HG03039 (cell line): ENCODE measurements around the gene LYRM4.
"Not testable (repeated sequence)": the region's sequence is repeated elsewhere in the genome, so short reads cannot be mapped to it uniquely, and the experiment has no call there.

Experiments used
- ATAC-seq: cut with Tn5 transposase; IDR thresholded peaks from one replicate; pipeline ENCODE4 v1.9.1; 2021; ENCODE audit warnings: mild to moderate bottlenecking, moderate library complexity; ENCODE audit not compliant: unreplicated experiment

The LYRM4 gene

DNA sequence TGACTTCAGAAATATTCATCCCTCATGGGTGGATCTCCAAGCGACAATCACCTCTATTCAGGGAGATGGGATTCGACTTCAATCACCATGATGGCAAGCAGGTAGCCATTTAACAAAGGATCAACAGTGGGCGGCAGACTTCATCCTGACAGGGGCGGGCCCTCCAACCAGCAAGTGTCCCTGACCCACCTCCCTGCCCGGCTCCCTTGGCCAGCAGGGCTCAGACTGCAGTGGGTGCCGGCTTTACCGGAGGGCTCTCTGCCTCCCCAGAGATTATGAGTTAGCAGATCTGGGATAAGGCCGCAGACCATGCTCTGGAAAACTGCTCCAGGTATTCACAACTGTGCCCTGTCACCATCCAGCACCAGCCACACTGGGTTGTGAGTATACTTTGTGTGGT lies 136.2 kb downstream of the LYRM4 start:
- no peak for ATAC-seq

DNA sequence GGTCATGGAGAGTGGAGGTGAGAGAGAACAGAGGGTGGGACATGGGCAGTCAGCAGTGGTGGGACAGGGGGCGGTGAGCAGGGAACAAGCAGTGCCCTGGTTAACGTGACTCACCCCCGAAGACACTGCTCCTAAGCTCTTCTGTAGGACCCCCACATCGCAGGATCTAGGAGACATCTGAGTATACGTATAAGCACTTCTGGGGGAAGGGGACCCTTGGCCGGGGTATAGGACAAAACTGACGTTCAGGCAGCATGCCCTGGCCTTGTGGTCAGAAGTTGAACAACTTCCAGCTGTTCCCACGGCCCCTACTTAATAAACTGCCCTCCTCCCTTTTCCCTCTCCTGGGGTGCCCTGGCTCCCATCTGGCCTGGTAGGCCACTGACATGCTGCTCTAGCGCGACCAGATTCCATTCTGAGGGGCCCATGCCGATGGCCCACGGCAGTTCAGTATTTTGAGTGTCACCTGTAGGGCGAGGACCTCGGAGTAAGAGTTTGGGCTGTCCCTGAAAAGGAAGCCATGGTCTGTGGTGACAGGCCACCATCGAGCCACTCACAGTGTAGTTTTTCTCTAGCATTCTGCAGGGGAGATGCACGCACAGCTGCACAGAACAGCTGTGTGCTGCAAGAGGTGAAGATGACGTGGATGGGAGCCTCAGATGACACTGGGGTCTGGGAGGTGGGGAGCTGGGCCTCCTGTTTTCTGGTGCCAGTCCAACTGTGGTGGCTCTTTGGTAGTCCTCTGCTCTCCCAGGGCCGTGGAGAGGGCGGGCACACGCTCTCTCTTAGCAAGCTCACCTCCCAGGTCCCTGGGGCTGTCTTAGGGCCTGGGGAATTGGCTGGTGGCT lies 137.2 kb downstream of the LYRM4 start:
- no peak for ATAC-seq

GRCh38 chr6:5122504-5123112 lies 138.1 kb downstream of the LYRM4 start:
- ATAC-seq: no peak

DNA sequence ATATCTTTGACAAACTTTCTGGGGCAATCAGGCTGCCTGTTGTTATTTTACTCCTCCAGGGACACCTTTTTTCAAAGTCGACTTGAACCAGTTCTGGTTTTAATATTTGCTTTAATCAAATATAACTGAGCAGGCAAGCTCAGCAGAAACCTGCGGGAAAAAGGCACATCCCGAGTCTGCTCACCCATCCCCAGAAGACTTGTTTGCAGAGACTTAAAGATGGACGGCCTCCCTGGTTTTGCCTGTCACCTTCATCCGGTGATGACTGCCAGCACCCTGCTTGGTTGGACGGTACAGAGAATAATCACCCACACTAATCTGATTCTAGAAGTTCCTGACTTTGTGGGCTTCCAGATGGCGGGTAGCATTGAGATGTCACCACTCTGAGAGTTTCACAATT lies 138.8 kb downstream of the LYRM4 start:
- no peak for ATAC-seq

DNA sequence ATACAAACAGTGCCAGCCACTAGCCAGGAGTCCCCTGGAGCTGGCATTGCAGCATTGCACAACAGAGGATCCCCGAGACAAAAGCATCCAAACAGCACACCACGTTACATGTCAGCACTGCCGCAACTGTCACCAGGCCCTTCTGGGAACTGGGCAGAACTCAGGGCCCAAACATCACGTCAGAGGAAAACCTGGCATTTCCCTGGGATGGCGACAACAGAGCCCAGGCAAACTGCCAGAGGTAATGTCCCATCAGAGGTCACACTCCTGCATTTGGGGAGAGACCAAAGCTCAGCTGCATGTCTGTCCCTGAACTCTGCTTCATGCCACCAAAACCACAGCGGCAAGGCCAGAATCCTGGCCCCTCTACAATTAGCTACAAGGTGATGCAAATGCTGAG lies 139.3 kb downstream of the LYRM4 start:
- ATAC-seq: no peak

GRCh38 chr6:5120543-5120942 lies 140.2 kb downstream of the LYRM4 start:
- not testable (repeated sequence) for ATAC-seq

DNA sequence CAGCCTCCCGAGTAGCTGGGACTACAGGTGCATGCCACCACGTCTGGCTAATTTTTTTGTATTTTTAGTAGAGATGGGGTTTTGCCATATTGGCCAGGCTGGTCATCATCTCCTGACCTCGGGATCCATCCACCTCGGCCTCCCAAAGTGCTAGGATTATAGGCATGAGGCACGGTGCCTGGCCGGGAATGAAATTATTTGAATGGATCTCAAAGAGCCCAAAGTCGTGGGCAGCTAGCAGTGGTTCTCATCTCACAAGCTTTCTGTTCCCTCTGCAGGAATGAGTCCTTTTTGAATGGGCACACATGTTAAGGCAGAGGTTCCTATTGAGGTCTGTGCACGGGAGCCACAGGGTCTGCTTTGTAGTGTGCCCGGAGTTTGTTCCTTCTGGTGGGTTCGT lies 140.7 kb downstream of the LYRM4 start:
- ATAC-seq: no peak

DNA sequence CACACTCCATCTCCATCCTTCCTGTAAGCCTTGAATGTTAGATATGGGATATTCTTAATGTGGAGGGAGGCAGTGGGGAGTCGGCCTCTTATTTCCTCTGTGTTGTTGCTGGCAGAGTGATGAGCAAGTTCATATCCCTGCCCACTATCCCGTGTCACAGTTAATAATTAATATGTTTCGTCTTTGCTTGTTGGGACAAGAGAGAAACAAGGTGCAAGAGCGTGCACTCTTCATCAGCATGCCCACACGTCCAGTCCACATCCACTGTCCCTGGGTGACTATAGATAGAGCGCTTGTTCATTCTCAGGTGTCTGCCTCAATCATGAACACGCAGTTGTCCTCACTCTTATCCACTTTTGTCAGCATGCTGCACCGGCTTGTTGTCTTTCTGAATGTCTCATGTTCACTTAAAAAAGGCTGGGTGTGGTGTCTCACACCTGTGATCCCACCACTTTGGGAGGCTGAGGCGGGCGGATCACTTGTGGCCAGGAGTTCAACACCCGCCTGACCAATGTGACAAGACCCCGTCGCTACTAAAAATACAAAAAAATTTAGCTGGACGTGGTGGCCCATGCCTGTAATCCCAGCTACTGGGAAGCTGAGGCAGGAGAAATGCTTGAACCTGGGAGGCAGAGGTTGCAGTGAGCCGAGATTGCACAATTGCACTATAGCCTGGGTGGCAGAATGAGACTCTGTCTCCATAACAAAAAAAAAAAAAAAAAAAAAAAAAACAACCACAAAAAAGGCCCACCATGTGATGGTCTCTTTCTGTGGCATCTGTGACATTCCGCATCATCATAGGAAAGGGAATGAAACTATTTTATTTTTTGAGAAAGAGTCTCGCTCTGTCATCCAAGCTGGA lies 141.4 kb downstream of the LYRM4 start:
- ATAC-seq: no peak

- ATAC-seq: no peak
Observed at GRCh38 chr6:5116243-5116991, 144.3 kb downstream of the LYRM4 start.

DNA sequence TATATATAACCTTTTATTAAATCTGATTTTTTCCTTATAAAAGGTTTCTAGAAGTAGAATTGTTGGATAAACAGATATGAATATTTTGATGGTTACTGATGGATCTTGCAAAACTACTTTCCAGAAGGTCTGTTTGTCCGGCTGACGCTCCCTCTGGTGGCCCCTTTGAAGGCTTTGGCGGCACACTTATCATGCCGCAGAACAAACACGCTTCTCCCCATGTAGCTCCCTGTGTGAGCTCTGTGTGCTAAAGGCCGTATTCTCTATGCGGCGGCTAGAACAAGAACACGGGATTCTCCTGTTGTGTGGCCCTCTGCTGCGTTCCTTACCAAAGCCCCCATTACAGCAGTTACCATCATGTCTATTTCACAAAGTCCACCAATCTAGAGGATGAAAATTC lies 145.6 kb downstream of the LYRM4 start:
- ATAC-seq: no peak

- ATAC-seq: no peak
Observed at GRCh38 chr6:5113096-5113495, 147.7 kb downstream of the LYRM4 start.

DNA sequence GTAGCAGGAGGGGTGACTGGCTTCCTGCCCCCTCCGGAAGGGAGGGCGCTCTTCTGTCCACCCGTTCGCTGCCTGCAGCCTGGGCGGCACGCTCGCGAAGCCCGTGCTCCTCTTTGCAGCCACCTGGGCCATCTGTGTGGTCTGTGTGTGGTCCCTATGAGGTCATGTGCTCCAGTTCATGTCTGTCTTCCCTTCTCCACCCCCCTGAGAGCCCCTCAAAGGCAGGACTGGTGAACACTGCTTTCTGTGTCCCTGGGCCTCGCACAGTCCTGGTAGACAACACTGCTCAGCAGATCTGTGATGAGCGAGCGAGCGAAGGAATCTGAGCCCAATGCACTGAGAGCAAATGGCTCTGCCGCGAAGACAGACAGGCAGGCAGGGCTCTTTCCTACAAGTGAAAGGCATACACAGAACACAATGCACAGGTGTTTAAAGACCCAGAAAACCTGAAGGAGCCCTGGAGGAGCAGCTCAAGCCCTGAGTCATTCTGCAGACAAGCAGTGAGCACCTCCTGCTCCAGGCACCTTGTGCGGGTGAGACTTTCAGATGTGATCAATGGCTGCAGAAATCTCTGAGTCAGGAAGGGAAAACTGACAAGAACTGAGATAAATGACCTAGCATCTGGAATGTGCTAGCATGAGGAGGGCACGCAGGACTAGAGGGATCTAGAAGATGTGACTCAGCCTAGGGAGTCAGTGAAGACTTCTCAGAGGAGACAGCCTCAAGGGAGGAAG lies 148.5 kb downstream of the LYRM4 start:
- no peak for ATAC-seq

DNA sequence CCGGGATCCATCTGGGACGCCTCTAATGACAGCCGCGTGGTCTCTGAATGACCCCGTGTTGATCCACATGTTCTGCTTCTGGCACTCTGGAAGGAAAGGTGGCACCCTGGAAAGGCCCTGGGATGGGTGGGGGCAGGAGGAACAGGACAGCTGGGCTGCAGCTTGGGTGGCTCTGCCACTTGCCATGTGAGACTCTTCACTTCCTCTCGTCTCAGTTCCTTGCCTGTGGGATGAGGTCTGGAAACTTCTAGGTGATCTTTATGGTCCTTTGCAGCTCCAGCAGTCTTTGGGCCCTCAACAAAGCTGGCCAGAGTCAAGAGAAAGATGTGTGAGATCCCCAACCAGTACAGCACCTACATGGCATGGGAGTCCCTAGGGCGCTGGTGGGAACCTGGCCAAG lies 149.1 kb downstream of the LYRM4 start:
- ATAC-seq: no peak

DNA sequence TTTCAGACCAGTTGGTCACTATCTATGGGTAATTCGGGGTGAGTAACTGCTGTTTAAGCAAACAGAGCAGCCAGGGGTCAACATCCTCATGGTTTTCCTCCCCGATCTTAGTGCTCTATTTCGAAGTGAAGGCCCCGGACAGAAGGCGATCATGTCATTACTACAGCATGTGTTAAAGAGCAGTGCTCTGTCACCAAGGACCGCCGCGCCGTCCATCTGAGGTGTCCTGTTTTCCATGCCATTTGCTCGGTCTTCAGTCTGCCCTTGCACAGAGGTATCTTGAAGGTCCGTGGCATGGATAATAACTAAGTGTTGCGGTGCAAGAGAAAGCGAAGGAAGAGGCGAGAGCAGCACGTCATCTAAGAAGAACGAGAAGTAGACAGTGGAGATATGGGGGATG lies 150.5 kb downstream of the LYRM4 start:
- no peak for ATAC-seq

- no peak for ATAC-seq
Observed at GRCh38 chr6:5109436-5109835, 151.3 kb downstream of the LYRM4 start.

GRCh38 chr6:5108536-5109150 lies 152.1 kb downstream of the LYRM4 start:
- ATAC-seq: no peak

- no peak for ATAC-seq
Observed at GRCh38 chr6:5108068-5108467, 152.7 kb downstream of the LYRM4 start.

DNA sequence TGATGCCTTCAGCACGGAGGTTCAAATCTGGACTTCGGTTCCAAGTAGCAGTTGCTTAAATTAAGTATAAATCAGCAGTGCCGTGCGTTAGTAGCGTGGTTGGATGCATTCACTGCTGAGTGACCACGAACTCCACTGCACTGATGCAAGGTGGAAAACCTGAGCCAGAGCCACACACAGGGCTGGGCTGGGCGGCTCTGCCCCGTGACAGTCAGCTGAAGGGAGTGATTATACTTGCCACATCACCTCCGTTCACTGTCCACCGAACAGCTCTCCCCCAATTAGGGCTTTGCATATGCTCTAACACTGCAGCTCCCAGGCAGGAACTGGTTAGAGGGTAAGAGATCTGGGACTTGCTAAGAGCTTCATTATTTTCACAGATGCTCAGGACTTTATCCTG lies 153.4 kb downstream of the LYRM4 start:
- no peak for ATAC-seq

GRCh38 chr6:5105146-5105545 lies 155.6 kb downstream of the LYRM4 start:
- ATAC-seq: no peak

DNA sequence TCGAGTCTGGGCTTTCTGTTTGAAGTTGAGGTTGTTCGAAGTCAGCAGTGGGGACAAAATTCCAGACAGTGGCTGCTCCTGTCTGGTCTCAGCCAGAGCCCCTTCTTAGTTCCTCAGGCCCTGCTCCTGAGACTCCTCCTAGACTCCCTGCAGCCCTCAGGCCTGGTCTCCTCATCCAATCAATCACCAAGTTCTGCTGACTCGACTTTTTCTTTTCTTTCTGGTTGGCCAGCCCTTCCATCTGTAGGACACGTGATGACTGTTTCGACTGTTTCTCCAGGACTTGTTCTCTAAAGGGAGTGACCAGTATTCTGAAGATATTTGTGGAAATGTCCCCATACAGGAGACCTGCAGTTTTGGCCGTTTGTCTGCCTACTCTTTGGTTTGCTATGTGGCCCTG lies 156.1 kb downstream of the LYRM4 start:
- ATAC-seq: no peak
